Nephron progenitor cell (in vitro differentiated cells): ENCODE results near the gene PPP4R1.

Source experiments
- DNase-seq: peaks from one replicate; pipeline ENCODE4 v3.0.0; 2021
- H3K27ac Mint-ChIP-seq: 2 replicates; pipeline ENCODE4 v1.8.0; 2021; ENCODE audit warnings: mild to moderate bottlenecking, moderate library complexity, mixed read lengths
- H3K27me3 Mint-ChIP-seq: 2 replicates; pipeline ENCODE4 v1.8.0; 2021; ENCODE audit warnings: mild to moderate bottlenecking, low read depth, mixed read lengths; ENCODE audit not compliant: poor library complexity
- H3K36me3 Mint-ChIP-seq: 2 replicates; pipeline ENCODE4 v1.8.0; 2021; ENCODE audit warnings: low read depth, mixed read lengths
- H3K4me1 Mint-ChIP-seq: 2 replicates; pipeline ENCODE4 v1.8.0; 2021; ENCODE audit warnings: mixed read lengths
- H3K4me3 Mint-ChIP-seq: 2 replicates; pipeline ENCODE4 v1.8.0; 2021; ENCODE audit warnings: mild to moderate bottlenecking, moderate library complexity, mixed read lengths
- H3K9me3 Mint-ChIP-seq: 2 replicates; pipeline ENCODE4 v1.8.0; 2021; ENCODE audit warnings: mild to moderate bottlenecking, moderate library complexity, mixed read lengths
- CTCF ChIP-seq: fragments of 200-600 bp; sonication (generic); IDR thresholded peaks from 2 replicates; pipeline ENCODE4 v1.5.0; 2021; ENCODE audit warnings: antibody characterized with exemption

The PPP4R1 gene

GRCh38 chr18:9655232-9655767 lies 40.9 kb upstream of the PPP4R1 start:
- Mint-ChIP-seq H3K4me3 (no peak overlapping the region), H3K4me1 (peaks cover 8% of the 10 kb centered on the region), H3K9me3 (peaks cover 5% of the 10 kb centered on the region), H3K27ac (no peak overlapping the region), H3K27me3 (no peaks in the 10 kb centered on the region), H3K36me3 (no peaks in the 10 kb centered on the region)
- DNase-seq, result no peak
- TF ChIP-seq CTCF, result no peak

- H3K27me3 Mint-ChIP-seq, result no peaks in the 10 kb centered on the region
- DNase-seq, result no peak
- H3K27ac Mint-ChIP-seq, result no peak overlapping the region
- H3K4me1 Mint-ChIP-seq, result no peaks in the 10 kb centered on the region
- H3K4me3 Mint-ChIP-seq, result no peak overlapping the region
- peaks cover 5% of the 10 kb centered on the region for H3K9me3 Mint-ChIP-seq
- no peak for TF ChIP-seq CTCF
- H3K36me3 Mint-ChIP-seq, result no peaks in the 10 kb centered on the region
These were observed 39.0 kb upstream of the PPP4R1 start for GRCh38 chr18:9653390-9653789.

- Mint-ChIP-seq H3K4me1 (peaks cover under 1% of the 10 kb centered on the region), H3K9me3 (peaks cover 5% of the 10 kb centered on the region), H3K4me3 (no peak overlapping the region), H3K27ac (no peak overlapping the region), H3K36me3 (no peaks in the 10 kb centered on the region), H3K27me3 (no peaks in the 10 kb centered on the region)
- TF ChIP-seq CTCF, result no peak
- DNase-seq, result no peak
These were observed 34.8 kb upstream of the PPP4R1 start for GRCh38 chr18:9649164-9649540.

DNA sequence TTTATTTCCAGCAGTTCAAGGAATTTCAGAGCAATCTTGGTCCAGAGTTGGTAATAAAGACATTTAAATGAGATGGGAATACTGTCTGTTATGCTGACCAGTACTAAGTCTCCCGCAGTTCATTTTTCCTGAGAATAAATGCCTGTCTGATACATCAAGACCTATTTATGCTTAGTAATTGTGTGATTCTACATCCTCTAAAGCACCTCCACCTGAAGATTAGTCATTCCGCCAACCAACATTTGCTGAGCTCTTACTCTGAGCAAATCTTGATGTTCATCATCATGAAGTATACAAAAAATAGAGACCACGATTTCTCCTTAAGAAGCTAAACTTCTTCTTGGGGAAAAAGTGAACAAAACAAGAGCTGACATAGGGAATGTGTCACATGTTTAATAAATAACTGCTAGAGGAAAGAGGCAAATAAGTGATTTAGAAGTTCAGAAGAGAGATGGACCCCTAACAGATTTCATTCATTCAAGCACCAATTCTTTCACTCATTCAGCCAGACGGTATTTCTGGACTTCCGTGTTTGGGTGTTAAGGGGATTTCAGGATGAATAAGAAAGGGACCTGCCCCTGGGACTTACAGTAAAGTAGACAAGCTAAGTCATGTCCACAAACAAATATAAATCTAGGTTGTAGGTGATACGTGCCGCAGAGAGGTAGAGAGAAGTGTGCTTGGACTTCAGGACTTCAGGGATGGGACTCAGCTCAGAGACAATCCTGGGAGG lies 34.2 kb upstream of the PPP4R1 start:
- Mint-ChIP-seq H3K4me1 (peaks cover 6% of the 10 kb centered on the region), H3K9me3 (peaks cover 5% of the 10 kb centered on the region), H3K27me3 (no peaks in the 10 kb centered on the region), H3K27ac (no peak overlapping the region), H3K36me3 (no peaks in the 10 kb centered on the region), H3K4me3 (no peak overlapping the region)
- no peak for DNase-seq
- TF ChIP-seq CTCF, result no peak

GRCh38 chr18:9647496-9648323 lies 33.4 kb upstream of the PPP4R1 start:
- peaks cover 15% of the 10 kb centered on the region for H3K4me1 Mint-ChIP-seq
- H3K9me3 Mint-ChIP-seq, result peaks cover under 1% of the 10 kb centered on the region

More at GRCh38 chr18:9647496-9648323, 33.4 kb upstream of the PPP4R1 start:
- no peak for DNase-seq
- no peak overlapping the region for H3K4me3 Mint-ChIP-seq
- H3K36me3 Mint-ChIP-seq, result no peaks in the 10 kb centered on the region
- H3K27me3 Mint-ChIP-seq, result no peaks in the 10 kb centered on the region
- no peak for TF ChIP-seq CTCF
- H3K27ac Mint-ChIP-seq, result no peak overlapping the region
